A673 (cell line): ENCODE results near the gene FBXL17. TPM values are rescaled to one million over a fixed set of nuclear protein-coding genes. Genes with fewer than 3 reads are reported as not detected.

Experiments
- BruUV-seq: library from RNA; stranded (reverse); fragments of 400-500 nt; replicated peaks from 2 replicates; lab custom pipeline; 2021; lab: Mats Ljungman, UMichigan
- CTCF ChIA-PET: fragments of 300-600 bp; sonication (Branson Sonifier 250); formaldehyde crosslinking; loops from one replicate; lab custom pipeline; 2022; ENCODE audit warnings: antibody characterized with exemption; lab: Charles Lee
- POLR2A ChIA-PET: fragments of 300-600 bp; sonication (Branson Sonifier 250); formaldehyde crosslinking; loops from one replicate; lab custom pipeline; 2022; ENCODE audit warnings: antibody characterized with exemption; ENCODE audit not compliant: low non-redundant PET; lab: Charles Lee
- DNase-seq: peaks from one replicate; pipeline ENCODE4 v3.0.0-alpha.2; 2015; ENCODE audit warnings: low spot score
- H3K27ac ChIP-seq: fragments of 200-600 bp; sonication (generic); 2 replicates; pipeline ENCODE4 v1.5.1; 2016; ENCODE audit warnings: mixed run types, low read depth, mild to moderate bottlenecking, mixed read lengths, antibody characterized with exemption, low read length; ENCODE audit not compliant: poor library complexity, severe bottlenecking
- H3K27me3 ChIP-seq: fragments of 200-600 bp; sonication (generic); replicated peaks from 2 replicates; pipeline ENCODE4 v1.6.1; 2017; ENCODE audit warnings: mixed run types, low read depth, mild to moderate bottlenecking, mixed read lengths, antibody characterized with exemption, low read length; ENCODE audit not compliant: insufficient read depth, poor library complexity
- H3K36me3 ChIP-seq: fragments of 200-600 bp; sonication (generic); 2 replicates; pipeline ENCODE4 v1.6.1; 2016; ENCODE audit warnings: mixed run types, mild to moderate bottlenecking, mixed read lengths, antibody characterized with exemption, low read length; ENCODE audit not compliant: insufficient read depth, poor library complexity, severe bottlenecking
- H3K4me1 ChIP-seq: fragments of 200-600 bp; sonication (generic); 2 replicates; pipeline ENCODE4 v1.6.1; 2017; ENCODE audit warnings: mixed run types, mild to moderate bottlenecking, mixed read lengths, antibody characterized with exemption, low read length; ENCODE audit not compliant: insufficient read depth, poor library complexity, severe bottlenecking
- H3K4me3 ChIP-seq: fragments of 200-600 bp; sonication (generic); 2 replicates; pipeline ENCODE4 v1.5.1; 2016; ENCODE audit warnings: low read depth, mixed run types, mild to moderate bottlenecking, mixed read lengths, low read length; ENCODE audit not compliant: poor library complexity, severe bottlenecking
- H3K9me3 ChIP-seq: fragments of 200-600 bp; sonication (generic); 2 replicates; pipeline ENCODE4 v1.6.1; 2016; ENCODE audit warnings: mixed run types, low read depth, mild to moderate bottlenecking, mixed read lengths, antibody characterized with exemption, low read length; ENCODE audit not compliant: poor library complexity, severe bottlenecking
- CTCF ChIP-seq: fragments of 300-800, 200-600 bp; sonication (generic); conservative IDR thresholded peaks from 2 replicates; pipeline ENCODE4 v1.5.1; 2017; ENCODE audit warnings: low read depth, mild to moderate bottlenecking, antibody characterized with exemption, low read length, moderate library complexity, mixed read lengths
- EZH2 ChIP-seq: fragments of 200-600 bp; sonication (generic); IDR thresholded peaks from 2 replicates; pipeline ENCODE4 v1.6.1; 2017; ENCODE audit warnings: borderline replicate concordance, low read depth, mild to moderate bottlenecking, mixed read lengths, antibody characterized with exemption, low read length; ENCODE audit not compliant: poor library complexity, severe bottlenecking
- intact Hi-C: fragments of 100-400 bp; cut with micrococcal nuclease; formaldehyde crosslinking; loops from one replicate; pipeline ENCODE4 v1.10.0; 2022; ENCODE audit not compliant: unreplicated experiment
- total RNA-seq: library from RNA; stranded (reverse); gene quantifications from 2 replicates; pipeline ENCODE4 v1.2.3, GENCODE V29; 2021

Gene FBXL17
- total RNA-seq, 1 experiment from 2014 or later, result 5.7 TPM

DNA sequence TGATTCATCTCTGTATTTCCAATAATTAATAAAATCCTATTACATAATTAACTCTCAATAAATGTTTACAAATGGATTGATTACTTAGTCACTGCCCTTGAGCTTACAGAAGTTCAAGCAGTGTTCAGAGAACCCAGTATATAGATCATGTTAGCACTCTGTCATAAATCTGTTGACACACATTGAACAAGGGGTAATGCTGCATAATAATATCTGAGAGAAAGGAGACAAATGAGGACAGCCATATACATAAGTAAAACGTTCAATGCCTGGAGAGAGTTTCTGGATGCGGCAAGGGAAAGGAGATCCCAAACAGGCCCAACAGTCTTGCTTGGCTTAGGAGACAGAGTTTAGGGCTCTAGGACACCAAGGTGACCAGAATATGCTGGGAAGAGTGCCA is 270.2 kb downstream of the FBXL17 start:
- Histone ChIP-seq H3K4me1 (peaks cover 11% of the 10 kb centered on the region), H3K27me3 (no peaks in the 10 kb centered on the region), H3K9me3 (no peaks in the 10 kb centered on the region), H3K27ac (no peak overlapping the region), H3K36me3 (no peaks in the 10 kb centered on the region), H3K4me3 (no peak overlapping the region)
- TF ChIP-seq EZH2 (no peak), CTCF (no peak)
- ChIA-PET POLR2A (no interaction called here), CTCF (no interaction called here)
- BruUV-seq, result no TSS peak
- DNase-seq, result no peak
- intact Hi-C loops, result no loop called here

DNA sequence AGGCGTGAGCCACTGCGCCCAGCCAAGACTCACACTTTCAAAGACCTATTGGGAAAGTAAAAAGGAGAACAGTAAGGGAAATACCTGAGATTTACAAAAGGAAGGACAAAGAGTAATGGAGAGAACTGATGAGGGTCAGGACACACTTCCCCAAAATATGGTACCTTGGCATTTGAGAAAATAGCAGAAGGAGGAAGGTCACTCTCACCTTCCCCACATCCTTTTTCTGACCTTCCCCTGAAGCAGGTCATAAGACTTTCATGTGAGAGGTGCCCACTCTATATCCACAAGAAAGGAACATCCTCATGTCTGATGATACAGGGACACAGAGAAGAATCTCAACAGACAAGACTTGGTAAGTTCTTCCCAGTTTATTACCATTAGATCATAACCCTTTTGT is 272.8 kb downstream of the FBXL17 start:
- no TSS peak for BruUV-seq
- H3K9me3 ChIP-seq, result no peaks in the 10 kb centered on the region
- no peak for TF ChIP-seq CTCF
- TF ChIP-seq EZH2, result no peak
- no peak overlapping the region for H3K4me3 ChIP-seq
- DNase-seq, result no peak
- H3K27me3 ChIP-seq, result no peaks in the 10 kb centered on the region
- intact Hi-C loops, result no loop called here
- no peaks in the 10 kb centered on the region for H3K36me3 ChIP-seq
- peaks cover 11% of the 10 kb centered on the region for H3K4me1 ChIP-seq
- CTCF ChIA-PET, result no interaction called here
- H3K27ac ChIP-seq, result no peak overlapping the region
- POLR2A ChIA-PET, result no interaction called here

- Histone ChIP-seq H3K36me3 (no peaks in the 10 kb centered on the region), H3K27ac (no peak overlapping the region), H3K4me3 (no peak overlapping the region), H3K27me3 (no peaks in the 10 kb centered on the region), H3K9me3 (no peaks in the 10 kb centered on the region), H3K4me1 (no peaks in the 10 kb centered on the region)
- POLR2A ChIA-PET, result no interaction called here
- TF ChIP-seq EZH2, result no peak
- no peak for TF ChIP-seq CTCF
- intact Hi-C loops, result no loop called here
- CTCF ChIA-PET, result no interaction called here
- no peak for DNase-seq
- no TSS peak for BruUV-seq
Measured at GRCh38 chr5:108104448-108104847, 277.4 kb downstream of the FBXL17 start.
